HEK293 (cell line): ENCODE results near the gene SUPT4H1.

Experiments used
- CTCF ChIP-seq: fragments of 450-650 bp; formaldehyde crosslinking; IDR thresholded peaks from 2 replicates; pipeline ENCODE4 v1.5.1; 2016; ENCODE audit warnings: missing biosample characterization, missing genetic modification characterization
- PATZ1 ChIP-seq: fragments of 450-650 bp; formaldehyde crosslinking; IDR thresholded peaks from 2 replicates; pipeline ENCODE4 v1.5.1; 2016; ENCODE audit warnings: missing biosample characterization, missing genetic modification characterization
- PRDM10 ChIP-seq: fragments of 450-650 bp; formaldehyde crosslinking; IDR thresholded peaks from 2 replicates; pipeline ENCODE4 v1.5.1; 2016; ENCODE audit warnings: missing biosample characterization, missing genetic modification characterization
- RBAK ChIP-seq: fragments of 450-650 bp; formaldehyde crosslinking; IDR thresholded peaks from 2 replicates; pipeline ENCODE4 v1.5.1; 2016; ENCODE audit warnings: missing biosample characterization, missing genetic modification characterization
- SALL2 ChIP-seq: fragments of 450-650 bp; formaldehyde crosslinking; IDR thresholded peaks from 2 replicates; pipeline ENCODE4 v1.5.0; 2017; ENCODE audit warnings: missing biosample characterization, mild to moderate bottlenecking, missing genetic modification characterization, borderline replicate concordance
- ZBTB6 ChIP-seq: fragments of 450-650 bp; formaldehyde crosslinking; IDR thresholded peaks from 2 replicates; pipeline ENCODE4 v1.5.1; 2017; ENCODE audit warnings: missing biosample characterization, missing genetic modification characterization
- ZNF121 ChIP-seq: fragments of 450-650 bp; formaldehyde crosslinking; IDR thresholded peaks from 2 replicates; pipeline ENCODE4 v1.5.1; 2016; ENCODE audit warnings: missing biosample characterization, missing genetic modification characterization
- ZNF146 ChIP-seq: fragments of 450-650 bp; formaldehyde crosslinking; IDR thresholded peaks from 2 replicates; pipeline ENCODE4 v1.5.1; 2016; ENCODE audit warnings: missing biosample characterization, missing genetic modification characterization
- ZNF2 ChIP-seq: fragments of 450-650 bp; formaldehyde crosslinking; IDR thresholded peaks from 2 replicates; pipeline ENCODE4 v1.5.1; 2016; ENCODE audit warnings: missing biosample characterization, missing genetic modification characterization
- ZNF239 ChIP-seq: fragments of 450-650 bp; formaldehyde crosslinking; IDR thresholded peaks from 2 replicates; pipeline ENCODE4 v1.5.1; 2016; ENCODE audit warnings: missing biosample characterization, missing genetic modification characterization
- ZNF558 ChIP-seq: fragments of 450-650 bp; formaldehyde crosslinking; IDR thresholded peaks from 2 replicates; pipeline ENCODE4 v1.5.1; 2016; ENCODE audit warnings: missing biosample characterization, missing genetic modification characterization
- ZNF76 ChIP-seq: fragments of 450-650 bp; formaldehyde crosslinking; IDR thresholded peaks from 2 replicates; pipeline ENCODE4; 2016; ENCODE audit warnings: low read depth, missing biosample characterization, missing genetic modification characterization, borderline replicate concordance
- ZNF830 ChIP-seq: fragments of 450-650 bp; IDR thresholded peaks from 2 replicates; pipeline ENCODE4 v1.5.0; 2018; ENCODE audit warnings: missing biosample characterization, missing genetic modification characterization, low read depth, mild to moderate bottlenecking, moderate library complexity

GRCh38 chr17:58396173-58396572, 44.2 kb upstream of the SUPT4H1 start:
- TF ChIP-seq RBAK (tag by site-specific recombination) (no peak), ZNF2 (tag by site-specific recombination) (no peak), PRDM10 (tag by site-specific recombination) (no peak), ZNF121 (no peak), CTCF (tag by site-specific recombination) (no peak), ZNF76 (tag by site-specific recombination) (no peak), ZNF558 (tag by site-specific recombination) (no peak), ZBTB6 (tag by site-specific recombination) (no peak), ZNF830 (tag by site-specific recombination) (no peak), ZNF239 (tag by site-specific recombination) (no peak), SALL2 (tag by site-specific recombination) (no peak), ZNF146 (tag by site-specific recombination) (no peak), PATZ1 (tag by site-specific recombination) (no peak)
